Raji (cell line): ENCODE results near the gene GSTO2.

Experiments
- POLR2A ChIP-seq: IDR thresholded peaks from 2 replicates; pipeline ENCODE4 v1.6.1; 2011; ENCODE audit warnings: low read depth, low read length, control low read depth; ENCODE audit not compliant: insufficient read depth

The GSTO2 gene

GRCh38 chr10:104307576-104308438, 38.8 kb downstream of the GSTO2 start:
- TF ChIP-seq POLR2A: no peak

- no peak for TF ChIP-seq POLR2A
Observed at GRCh38 chr10:104308439-104308903, 39.5 kb downstream of the GSTO2 start.

GRCh38 chr10:104309980-104310978, 41.3 kb downstream of the GSTO2 start:
- TF ChIP-seq POLR2A: no peak

- no peak for TF ChIP-seq POLR2A
Observed at GRCh38 chr10:104311184-104311720, 42.3 kb downstream of the GSTO2 start.

GRCh38 chr10:104314591-104315485, 45.9 kb downstream of the GSTO2 start:
- TF ChIP-seq POLR2A: no peak

GRCh38 chr10:104315486-104315921, 46.5 kb downstream of the GSTO2 start:
- no peak for TF ChIP-seq POLR2A

GRCh38 chr10:104316321-104317099, 47.5 kb downstream of the GSTO2 start:
- TF ChIP-seq POLR2A: no peak

GRCh38 chr10:104317269-104317710, 48.3 kb downstream of the GSTO2 start:
- no peak for TF ChIP-seq POLR2A

GRCh38 chr10:104317726-104318299, 48.8 kb downstream of the GSTO2 start:
- TF ChIP-seq POLR2A: no peak

GRCh38 chr10:104318326-104318725, 49.3 kb downstream of the GSTO2 start:
- TF ChIP-seq POLR2A: no peak

- TF ChIP-seq POLR2A: no peak
Observed at GRCh38 chr10:104318810-104319741, 50.1 kb downstream of the GSTO2 start.

- no peak for TF ChIP-seq POLR2A
Observed at GRCh38 chr10:104321226-104321625, 52.2 kb downstream of the GSTO2 start.
